Osteoblast (primary cell): Measurements from ENCODE around the gene UTS2. TPM values are rescaled to one million over a fixed set of nuclear protein-coding genes. Genes with fewer than 3 reads are reported as not detected.

Experiments used
- DNase-seq: peaks from one replicate; pipeline ENCODE4 v3.0.0; 2011; ENCODE audit warnings: low spot score, mixed read lengths; ENCODE audit not compliant: insufficient read length; ENCODE audit errors: missing footprints
- H2AFZ ChIP-seq: 2 replicates; pipeline ENCODE4 v1.6.0; 2011; ENCODE audit warnings: mild to moderate bottlenecking, low read length
- H3K27ac ChIP-seq: 2 replicates; pipeline ENCODE4 v1.5.1; 2011; ENCODE audit warnings: mild to moderate bottlenecking, low read depth, low read length, moderate library complexity
- H3K27me3 ChIP-seq: 2 replicates; pipeline ENCODE4 v1.6.0; 2012; ENCODE audit warnings: mild to moderate bottlenecking, control low read depth, inconsistent platforms, low read length, moderate library complexity; ENCODE audit not compliant: insufficient read depth
- H3K36me3 ChIP-seq: 2 replicates; pipeline ENCODE4 v1.5.1; 2011; ENCODE audit warnings: mild to moderate bottlenecking, low read length, control low read depth, moderate library complexity; ENCODE audit not compliant: insufficient read depth
- H3K4me1 ChIP-seq: 2 replicates; pipeline ENCODE4 v1.5.1; 2011; ENCODE audit warnings: mild to moderate bottlenecking, low read length, control low read depth, moderate library complexity; ENCODE audit not compliant: insufficient read depth
- H3K4me2 ChIP-seq: 2 replicates; pipeline ENCODE4 v1.6.0; 2011; ENCODE audit warnings: mild to moderate bottlenecking, low read length; ENCODE audit not compliant: insufficient read depth
- H3K4me3 ChIP-seq: fragments of 200-600 bp; sonication (generic); 3 replicates; pipeline ENCODE4 v1.5.1; 2012; ENCODE audit warnings: mild to moderate bottlenecking, low read length, inconsistent platforms; ENCODE audit not compliant: insufficient read depth
- H3K79me2 ChIP-seq: 2 replicates; pipeline ENCODE4 v1.6.0; 2012; ENCODE audit warnings: mild to moderate bottlenecking, low read length, control low read depth, inconsistent platforms; ENCODE audit not compliant: insufficient read depth
- H3K9me3 ChIP-seq: 2 replicates; pipeline ENCODE4 v1.5.1; 2011; ENCODE audit warnings: low read depth, low read length, control low read depth
- H4K20me1 ChIP-seq: 2 replicates; pipeline ENCODE4 v1.6.0; 2012; ENCODE audit warnings: mild to moderate bottlenecking, low read length, control low read depth; ENCODE audit not compliant: insufficient read depth
- CTCF ChIP-seq: IDR thresholded peaks from 2 replicates; pipeline ENCODE4 v1.5.1; 2011; ENCODE audit warnings: mild to moderate bottlenecking, low read depth, low read length, moderate library complexity; ENCODE audit errors: extremely low read depth
- total RNA-seq: library from RNA; depleted of rRNA; stranded (reverse); fragments of >200 nt; gene quantifications from 2 replicates; pipeline ENCODE4 v1.2.3, GENCODE V29; 2012

Gene UTS2
- total RNA-seq, 1 donor: under 0.01 TPM

GRCh38 chr1:7857000-7857399, 4.1 kb upstream of the UTS2 start:
- no peaks in the 10 kb centered on the region for H3K9me3 ChIP-seq
- TF ChIP-seq CTCF: no peak
- no peak for DNase-seq
- no peak overlapping the region for H3K4me2 ChIP-seq
- H3K36me3 ChIP-seq: no peaks in the 10 kb centered on the region
- no peaks in the 10 kb centered on the region for H3K79me2 ChIP-seq
- no peaks in the 10 kb centered on the region for H3K27me3 ChIP-seq
- H2AFZ ChIP-seq: no peak overlapping the region
- H3K27ac ChIP-seq: no peak overlapping the region
- no peaks in the 10 kb centered on the region for H3K4me1 ChIP-seq
- no peak overlapping the region for H3K4me3 ChIP-seq
- H4K20me1 ChIP-seq: no peaks in the 10 kb centered on the region

GRCh38 chr1:7856345-7856744, 3.5 kb upstream of the UTS2 start:
- Histone ChIP-seq H3K9me3 (no peaks in the 10 kb centered on the region), H3K4me2 (no peak overlapping the region), H3K27ac (no peak overlapping the region), H3K27me3 (no peaks in the 10 kb centered on the region), H3K79me2 (no peaks in the 10 kb centered on the region), H3K4me3 (no peak overlapping the region), H3K36me3 (no peaks in the 10 kb centered on the region), H2AFZ (peak overlapping the region; percentile 41), H3K4me1 (no peaks in the 10 kb centered on the region), H4K20me1 (no peaks in the 10 kb centered on the region)
- DNase-seq: no peak
- no peak for TF ChIP-seq CTCF

GRCh38 chr1:7853684-7854026, 790 bp upstream of the UTS2 start:
- Histone ChIP-seq H3K27me3 (no peaks in the 10 kb centered on the region), H3K9me3 (no peaks in the 10 kb centered on the region), H3K4me3 (no peak overlapping the region), H3K4me2 (no peak overlapping the region), H3K4me1 (no peaks in the 10 kb centered on the region), H3K79me2 (no peaks in the 10 kb centered on the region), H2AFZ (no peak overlapping the region), H4K20me1 (no peaks in the 10 kb centered on the region), H3K27ac (no peak overlapping the region), H3K36me3 (no peaks in the 10 kb centered on the region)
- no peak for DNase-seq
- no peak for TF ChIP-seq CTCF

GRCh38 chr1:7850786-7851185, 2.1 kb downstream of the UTS2 start:
- DNase-seq: no peak
- Histone ChIP-seq H3K4me1 (no peaks in the 10 kb centered on the region), H3K79me2 (no peaks in the 10 kb centered on the region), H3K4me3 (no peak overlapping the region), H3K27me3 (no peaks in the 10 kb centered on the region), H2AFZ (no peak overlapping the region), H4K20me1 (no peaks in the 10 kb centered on the region), H3K9me3 (no peaks in the 10 kb centered on the region), H3K4me2 (no peak overlapping the region), H3K27ac (no peak overlapping the region), H3K36me3 (no peaks in the 10 kb centered on the region)
- TF ChIP-seq CTCF: no peak
